AG09309 (cell line): ENCODE results near the gene TTLL7.

Source experiments
- DNase-seq: peaks from one replicate; pipeline ENCODE4 v3.0.0-alpha.2; 2010; ENCODE audit warnings: low read depth
- H3K4me3 ChIP-seq: 2 replicates; pipeline ENCODE4 v1.5.1; 2011; ENCODE audit warnings: mild to moderate bottlenecking, low read depth, low read length, moderate library complexity; ENCODE audit not compliant: control insufficient read depth
- TF ChIP-seq, protein P1 (sequence below): IDR thresholded peaks from 2 replicates; pipeline ENCODE4 v1.5.1; 2011; ENCODE audit warnings: mild to moderate bottlenecking, low read depth, low read length, inconsistent platforms; ENCODE audit not compliant: insufficient read depth, control insufficient read depth; ENCODE audit errors: missing control alignments

Gene TTLL7

DNA sequence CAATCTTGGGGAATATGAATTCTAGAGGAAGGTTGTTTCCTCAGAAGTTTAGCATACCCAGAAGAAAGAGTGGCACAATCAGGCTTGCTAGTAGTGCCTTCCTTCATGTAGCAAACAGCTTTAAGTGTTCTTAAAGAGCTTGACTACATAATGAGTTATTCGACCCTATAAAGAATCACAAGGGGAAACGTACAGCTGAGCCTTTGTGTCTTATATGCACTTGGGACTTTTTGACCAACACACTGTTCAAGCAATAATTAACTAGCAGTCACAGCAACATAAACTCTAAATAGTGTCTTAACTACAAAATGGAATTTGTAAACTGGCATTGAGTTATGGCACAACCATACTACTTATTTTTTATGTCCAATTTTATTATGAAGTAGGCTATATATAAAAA is 86.1 kb downstream of the TTLL7 start:
- TF ChIP-seq, protein P1, sequence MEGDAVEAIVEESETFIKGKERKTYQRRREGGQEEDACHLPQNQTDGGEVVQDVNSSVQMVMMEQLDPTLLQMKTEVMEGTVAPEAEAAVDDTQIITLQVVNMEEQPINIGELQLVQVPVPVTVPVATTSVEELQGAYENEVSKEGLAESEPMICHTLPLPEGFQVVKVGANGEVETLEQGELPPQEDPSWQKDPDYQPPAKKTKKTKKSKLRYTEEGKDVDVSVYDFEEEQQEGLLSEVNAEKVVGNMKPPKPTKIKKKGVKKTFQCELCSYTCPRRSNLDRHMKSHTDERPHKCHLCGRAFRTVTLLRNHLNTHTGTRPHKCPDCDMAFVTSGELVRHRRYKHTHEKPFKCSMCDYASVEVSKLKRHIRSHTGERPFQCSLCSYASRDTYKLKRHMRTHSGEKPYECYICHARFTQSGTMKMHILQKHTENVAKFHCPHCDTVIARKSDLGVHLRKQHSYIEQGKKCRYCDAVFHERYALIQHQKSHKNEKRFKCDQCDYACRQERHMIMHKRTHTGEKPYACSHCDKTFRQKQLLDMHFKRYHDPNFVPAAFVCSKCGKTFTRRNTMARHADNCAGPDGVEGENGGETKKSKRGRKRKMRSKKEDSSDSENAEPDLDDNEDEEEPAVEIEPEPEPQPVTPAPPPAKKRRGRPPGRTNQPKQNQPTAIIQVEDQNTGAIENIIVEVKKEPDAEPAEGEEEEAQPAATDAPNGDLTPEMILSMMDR, result no peak
- H3K4me3 ChIP-seq, result no peak overlapping the region
- DNase-seq, result no peak

DNA sequence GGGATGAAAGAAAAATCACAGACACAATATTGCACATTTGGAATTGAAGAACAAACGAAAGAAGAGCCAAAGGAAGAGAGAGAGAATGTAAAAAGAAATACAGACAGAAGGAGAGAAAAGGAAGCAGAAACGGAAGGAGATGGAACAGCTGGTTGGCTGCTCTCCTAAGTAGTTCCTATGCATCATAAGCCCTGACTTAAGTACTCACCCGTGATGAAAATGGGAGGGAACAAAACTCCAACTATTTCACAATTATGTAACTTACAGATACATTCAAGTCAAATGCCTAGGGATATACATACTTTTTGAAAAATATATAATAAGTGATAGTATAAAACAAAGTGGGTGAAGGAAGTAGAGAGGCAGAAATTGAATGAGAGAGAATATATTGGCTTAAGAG is 88.5 kb downstream of the TTLL7 start:
- DNase-seq, result no peak
- no peak overlapping the region for H3K4me3 ChIP-seq
- TF ChIP-seq, protein P1, result no peak

DNA sequence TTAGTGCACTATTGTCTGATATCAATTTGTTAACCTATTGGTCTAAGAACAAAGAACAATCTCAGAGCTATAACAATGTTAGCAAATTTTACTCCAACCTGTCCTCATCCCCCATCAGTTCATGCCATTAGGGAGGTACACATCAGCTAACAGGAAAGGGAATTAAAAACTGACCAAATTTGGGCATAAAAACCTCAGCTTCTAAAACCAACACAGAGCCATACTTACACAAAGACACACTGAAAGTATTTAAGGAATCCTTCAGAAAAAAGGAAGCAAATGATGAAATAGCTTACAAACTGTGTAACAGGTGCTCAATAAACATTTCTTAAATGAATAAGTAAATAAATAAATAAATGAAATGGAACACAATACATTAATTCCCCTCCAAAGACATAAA is 89.2 kb downstream of the TTLL7 start:
- TF ChIP-seq, protein P1, result no peak

DNA sequence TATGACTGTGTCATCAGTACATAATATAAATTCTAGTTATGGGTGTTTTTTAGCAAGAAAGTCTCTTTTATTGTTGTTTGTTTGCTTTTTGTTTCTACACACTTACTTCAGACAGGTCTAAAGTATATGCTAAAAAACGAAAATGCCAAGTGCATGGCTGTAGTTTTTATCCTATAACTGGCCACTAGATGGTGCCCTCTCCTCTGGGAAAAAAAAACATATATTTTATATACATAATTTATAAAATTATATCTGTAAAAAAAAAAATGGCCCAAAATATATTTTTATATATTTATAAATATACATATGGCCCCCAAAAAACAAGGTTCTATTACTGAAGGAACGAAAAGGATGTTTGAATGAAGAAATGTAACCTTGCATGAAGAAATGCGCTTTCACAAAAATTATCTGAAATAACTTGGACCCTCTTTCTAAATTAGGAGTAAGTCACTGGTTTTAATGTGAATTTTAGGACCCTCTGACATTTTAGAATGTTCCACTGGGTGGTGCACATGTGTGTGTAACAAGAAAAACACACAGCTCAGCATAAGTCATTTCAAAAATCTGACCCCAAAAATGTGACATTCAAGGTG is 93.5 kb downstream of the TTLL7 start:
- no peak for DNase-seq
- TF ChIP-seq, protein P1, result peak; percentile 52
- H3K4me3 ChIP-seq, result no peak overlapping the region

More for the DNA sequence above, 89.2 kb downstream of the TTLL7 start:
- H3K4me3 ChIP-seq, result no peak overlapping the region
- no peak for DNase-seq

DNA sequence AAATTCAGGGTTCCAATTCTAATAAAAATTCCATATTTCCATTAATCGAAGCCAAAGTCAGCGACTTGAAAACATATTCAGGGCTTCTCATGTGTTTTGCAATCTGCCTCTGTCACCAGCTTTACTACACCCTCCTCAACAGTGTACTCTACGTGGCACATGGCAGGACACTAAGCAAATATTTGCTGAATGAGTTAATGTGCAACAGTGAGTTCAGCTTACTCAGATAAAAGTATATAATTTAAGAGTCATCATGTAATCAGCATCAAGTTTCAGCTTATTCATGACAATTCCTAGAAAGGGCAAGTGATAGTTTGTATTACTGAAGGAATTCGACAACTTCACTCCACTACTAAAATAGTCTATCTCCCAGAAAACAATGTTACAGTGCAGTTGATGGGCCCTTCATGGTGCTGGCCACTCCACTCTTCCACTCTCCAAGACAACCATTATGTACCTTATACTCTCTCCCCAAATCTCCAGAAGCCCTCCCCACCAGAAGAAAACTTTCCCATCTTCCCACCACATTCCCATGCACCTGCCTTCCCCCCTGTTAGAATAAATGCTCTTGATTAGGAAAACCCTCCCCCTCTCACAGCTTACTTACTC is 97.3 kb downstream of the TTLL7 start:
- peak; percentile 50 for DNase-seq
- TF ChIP-seq, protein P1, result no peak

DNA sequence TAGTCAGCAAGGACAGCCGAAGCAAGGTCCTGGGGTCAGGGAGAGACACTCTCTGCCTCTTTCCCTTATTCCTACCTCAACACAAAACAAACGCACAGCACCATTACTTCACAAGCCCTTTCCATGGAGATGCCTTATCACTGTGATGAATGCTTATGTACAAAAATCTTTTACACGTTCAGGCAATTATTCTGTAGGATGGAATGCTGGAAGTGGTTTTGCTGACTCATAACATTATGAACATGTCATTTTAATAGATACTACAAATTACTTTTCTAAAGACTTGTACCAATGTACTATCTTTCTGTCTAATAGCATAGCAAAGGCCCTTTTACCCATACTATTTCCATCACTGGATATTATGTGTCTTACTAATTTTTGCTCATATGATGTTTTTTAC is 98.4 kb downstream of the TTLL7 start:
- TF ChIP-seq, protein P1, result no peak
- H3K4me3 ChIP-seq, result no peak overlapping the region
- no peak for DNase-seq

More for the DNA sequence above, 97.3 kb downstream of the TTLL7 start:
- H3K4me3 ChIP-seq, result no peak overlapping the region
